ENCODE results near the gene UPP2. TPM values are rescaled to one million over a fixed set of nuclear protein-coding genes. Genes with fewer than 3 reads are reported as not detected.

UPP2 gene
- total and polyA plus RNA-seq, 2 of the 8 experiments (the other 6 are each of a cell fraction or from before 2014, with no cell fraction given): not detected

- Histone ChIP-seq H3K14ac (ENCODE audit: insufficient read length) (no peak overlapping the region), H2AK5ac (ENCODE audit: low read depth, low read length) (no peak overlapping the region), H2BK20ac (ENCODE audit: low read length) (no peak overlapping the region), H4K8ac (ENCODE audit: extremely low read depth, insufficient read depth, low read length) (no peak overlapping the region), H3K9me3 (ENCODE audit: insufficient read depth in 2 of 2, low read depth in 1 of 2, low read length in 1 of 2) (no peaks in the 10 kb centered on the region), H3K4me3 (ENCODE audit: extremely low read depth in 1 of 4, insufficient read depth in 2 of 4, low read depth in 3 of 4, low read length in 4 of 4) (no peak overlapping the region), H3K4me2 (ENCODE audit: insufficient read depth in 1 of 2, low read depth in 2 of 2, low read length in 2 of 2) (no peak overlapping the region), H2AFZ (ENCODE audit: low read length) (no peak overlapping the region), H3K23me2 (ENCODE audit: low read depth, low read length) (no peaks in the 10 kb centered on the region), H4K91ac (replicated peaks; ENCODE audit: insufficient read length, low read length) (no peak overlapping the region), H2BK120ac (replicated peaks; ENCODE audit: low read depth, low read length) (no peak overlapping the region), H3K56ac (replicated peaks; ENCODE audit: insufficient read length, low read depth, low read length) (no peak overlapping the region), H2BK12ac (ENCODE audit: low read depth, low read length) (no peak overlapping the region), H4K20me1 (replicated peaks in 1 of 2; ENCODE audit: control insufficient read depth in 1 of 2, insufficient read depth in 2 of 2, low read length in 2 of 2) (no peaks in the 10 kb centered on the region), H4K5ac (ENCODE audit: insufficient read length, low read depth, low read length) (no peak overlapping the region), H3K4me1 (replicated peaks in 1 of 4; ENCODE audit: control insufficient read depth in 3 of 4, insufficient read depth in 4 of 4, low read length in 3 of 4) (peaks cover 0 to 3% (median 0%) of the 10 kb centered on the region in 4 experiments; a peak in 1 of 7 replicates), H3K27ac (ENCODE audit: low read depth, low read length) (no peak overlapping the region), H3K79me1 (ENCODE audit: low read depth, low read length) (no peaks in the 10 kb centered on the region), H3K23ac (ENCODE audit: insufficient read length) (no peak overlapping the region), H2BK5ac (ENCODE audit: low read depth, low read length) (no peak overlapping the region), H2BK15ac (ENCODE audit: low read length) (no peak overlapping the region), H3K18ac (ENCODE audit: extremely low read depth, low read length) (no peak overlapping the region), H3K79me2 (ENCODE audit: control insufficient read depth in 1 of 2, insufficient read depth in 2 of 2, low read length in 2 of 2) (no peaks in the 10 kb centered on the region), H3K36me3 (ENCODE audit: control insufficient read depth in 2 of 4, insufficient read depth in 4 of 4, low read length in 3 of 4) (no peaks in the 10 kb centered on the region), H3K4ac (replicated peaks; ENCODE audit: insufficient read length, low read depth, low read length) (no peak overlapping the region), H3K9ac (replicated peaks in 1 of 4; ENCODE audit: extremely low read depth in 1 of 4, low read depth in 3 of 4, low read length in 3 of 4) (no peak overlapping the region; a peak in 1 of 7 replicates), H3K27me3 (replicated peaks in 1 of 4; ENCODE audit: control insufficient read depth in 3 of 4, extremely low read depth in 1 of 4, insufficient read depth in 3 of 4, low read length in 3 of 4) (no peaks in the 10 kb centered on the region)
- 84% methylated on average over 4 of the region's 4 CpGs; no CpG with 5 or more reads in 1 of the 2 experiments for WGBS, 2 experiments (ENCODE audit: extremely low coverage in 1 of 2, insufficient coverage in 1 of 2, insufficient read length in 1 of 2, insufficient replicate concordance in 2 of 2, low coverage in 1 of 2, low lambda C conversion rate in 2 of 2, missing lambda C conversion rate in 1 of 2)
- POLR2A ChIA-PET (ENCODE audit: partially characterized antibody): interaction anchor here (1.1 kb wide), 1 partner anchor 15 kb away, joined by 3 read pairs; no protein-coding TSS in a partner anchor
- CTCF ChIA-PET (ENCODE audit: partially characterized antibody): interaction anchor here (0.9 to 1.4 kb wide), 3 partner anchors 15 to 606 kb away, joined by 3 read pairs; no protein-coding TSS in a partner anchor
- no peak for DNase-seq (ENCODE audit: low read depth in 1 of 2, low spot score in 2 of 2)
- FAIRE-seq: no peak
- no peak for TF ChIP-seq TCF12 (IDR thresholded peaks at IDR 0.05; ENCODE audit: low read depth, low read length)
- no peak for TF ChIP-seq RXRA (IDR thresholded peaks at IDR 0.05; ENCODE audit: insufficient read depth, low read depth, low read length)
- TF ChIP-seq TAF1 (IDR thresholded peaks at IDR 0.05; ENCODE audit: low read depth, low read length): no peak
- no peak for TF ChIP-seq CTCF (IDR thresholded peaks at IDR 0.05; ENCODE audit: control extremely low read depth in 1 of 3, insufficient read depth in 1 of 3, low read depth in 1 of 3, low read length in 3 of 3)
- no peak for TF ChIP-seq CHD2 (IDR thresholded peaks at IDR 0.05; ENCODE audit: low read length)
- TF ChIP-seq BRCA1 (IDR thresholded peaks at IDR 0.05; ENCODE audit: low read depth, low read length): no peak
- TF ChIP-seq CREB1 (IDR thresholded peaks at IDR 0.05): no peak
- TF ChIP-seq RFX5 (IDR thresholded peaks at IDR 0.05; ENCODE audit: borderline replicate concordance, low read depth, low read length): no peak
- TF ChIP-seq SP4 (IDR thresholded peaks at IDR 0.05; ENCODE audit: low read length): no peak
- no peak for TF ChIP-seq TBP (IDR thresholded peaks at IDR 0.05; ENCODE audit: low read depth, low read length)
- TF ChIP-seq FOSL1 (IDR thresholded peaks at IDR 0.05; ENCODE audit: insufficient read depth, low read depth, low read length): no peak
- no peak for TF ChIP-seq SAP30 (IDR thresholded peaks at IDR 0.05; ENCODE audit: insufficient read depth, insufficient replicate concordance, low read length)
- TF ChIP-seq CBX8 (IDR thresholded peaks at IDR 0.05; ENCODE audit: borderline replicate concordance, low read depth, low read length): no peak
These were observed 11.3 kb downstream of the UPP2 start for GRCh38 chr2:158112992-158113391.
